GM18511 (cell line): ENCODE data around the gene SSR1.
"Not testable (repeated sequence)": the region's sequence is repeated elsewhere in the genome, so short reads cannot be mapped to it uniquely, and the experiment has no call there.

ENCODE experiments used
- ATAC-seq: cut with Tn5 transposase; IDR thresholded peaks from one replicate; pipeline ENCODE4 v1.9.1; 2021; ENCODE audit warnings: mild to moderate bottlenecking, moderate library complexity; ENCODE audit not compliant: unreplicated experiment

Gene SSR1

DNA sequence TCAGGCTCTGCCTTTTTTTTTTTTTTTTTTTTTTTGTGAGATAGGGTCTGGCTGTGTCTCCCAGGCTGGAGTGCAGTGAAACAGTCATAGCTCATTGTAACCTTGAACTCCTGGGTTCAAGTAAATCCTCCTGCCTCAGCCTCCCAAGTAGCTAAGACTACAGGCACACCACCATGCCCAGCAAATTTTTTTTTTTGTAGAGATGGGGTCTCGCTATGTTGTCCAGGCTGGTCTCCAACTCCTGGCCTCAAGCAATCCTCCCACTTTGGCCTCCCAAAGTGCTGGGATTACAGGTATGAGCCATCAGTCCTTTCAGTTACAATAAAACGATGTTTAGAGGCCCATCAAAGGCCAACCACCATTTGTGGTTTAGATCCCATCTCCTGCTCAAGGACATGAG is 6.4 kb upstream of the SSR1 start:
- ATAC-seq = not testable (repeated sequence)

DNA sequence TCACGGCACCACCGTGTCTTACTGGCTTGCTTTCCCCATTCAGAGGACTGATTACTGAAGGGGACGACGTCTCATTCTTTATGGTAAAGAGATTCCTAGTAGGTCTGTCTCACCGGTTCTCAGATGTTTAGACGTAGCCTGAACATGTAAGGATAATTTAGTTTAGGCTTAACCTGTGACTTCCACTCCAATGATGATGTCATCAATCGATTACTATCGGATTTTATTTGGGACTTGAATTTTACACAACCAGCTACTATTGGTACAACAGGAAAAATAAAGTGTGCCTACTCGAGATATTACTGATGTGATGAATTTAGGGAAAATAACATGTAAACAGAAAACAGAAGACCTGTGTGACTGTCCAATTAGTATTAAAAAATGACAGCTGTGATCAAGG is 4.5 kb upstream of the SSR1 start:
- no peak for ATAC-seq

- no peak for ATAC-seq
These were observed 3.9 kb upstream of the SSR1 start for GRCh38 chr6:7316658-7317533.

- no peak for ATAC-seq
These were observed 3.0 kb upstream of the SSR1 start for GRCh38 chr6:7315948-7316365.

- not testable (repeated sequence) for ATAC-seq
These were observed 2.3 kb upstream of the SSR1 start for GRCh38 chr6:7315087-7315947.

DNA sequence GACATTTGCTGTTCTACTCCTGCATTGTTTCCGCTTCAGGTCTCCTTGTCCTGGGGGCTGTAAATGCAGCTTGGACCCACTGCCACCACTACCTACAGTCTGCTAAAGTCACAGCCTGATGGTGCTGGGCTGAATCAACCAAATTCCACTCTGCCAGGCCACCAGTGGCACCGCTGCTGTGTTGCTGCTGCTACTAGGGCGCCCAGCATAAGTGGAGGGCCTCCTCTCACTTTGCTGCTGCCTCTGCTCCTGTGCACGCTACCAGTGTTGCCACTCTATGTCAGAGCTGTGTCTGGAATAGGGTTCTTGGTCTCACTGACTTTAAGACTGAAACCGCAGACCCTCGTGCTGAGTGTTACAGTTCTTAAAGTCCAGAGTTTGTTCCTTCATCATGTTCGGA is 1.4 kb upstream of the SSR1 start:
- no peak for ATAC-seq

- no peak for ATAC-seq
These were observed 636 bp upstream of the SSR1 start for GRCh38 chr6:7313505-7314165.

DNA sequence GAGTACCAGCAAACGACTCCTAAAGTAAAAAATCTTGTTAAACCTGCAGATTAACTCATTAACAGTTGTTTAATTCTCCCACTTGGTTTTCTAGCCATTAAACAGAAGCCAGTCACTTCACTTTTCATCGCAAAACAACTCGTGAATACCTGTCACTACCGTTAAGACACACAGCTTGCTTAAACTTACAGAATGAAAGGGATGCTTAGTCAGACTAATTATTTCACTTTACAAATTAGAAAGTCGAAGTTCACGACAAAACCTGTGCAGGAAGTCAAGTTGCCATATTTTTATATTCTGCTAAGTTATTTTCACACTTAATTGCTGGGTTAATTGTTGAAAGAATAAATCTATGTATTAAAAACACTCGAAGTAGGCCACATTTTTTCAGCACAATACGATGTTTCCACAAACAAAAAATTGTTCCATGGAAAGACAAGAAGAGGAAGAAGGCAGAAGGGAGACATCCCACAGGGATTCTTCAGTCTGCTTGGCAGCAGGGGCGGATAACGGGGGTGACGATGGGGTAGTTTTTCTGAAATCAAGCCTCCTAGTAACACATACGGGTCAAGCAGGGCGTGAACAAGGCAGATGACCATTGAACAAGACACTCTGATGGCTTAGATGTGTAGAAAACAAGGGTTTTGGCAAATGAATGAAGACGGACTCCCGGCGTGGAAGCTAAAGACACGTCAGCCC is 933 bp downstream of the SSR1 start:
- ATAC-seq = peak; percentile 4

DNA sequence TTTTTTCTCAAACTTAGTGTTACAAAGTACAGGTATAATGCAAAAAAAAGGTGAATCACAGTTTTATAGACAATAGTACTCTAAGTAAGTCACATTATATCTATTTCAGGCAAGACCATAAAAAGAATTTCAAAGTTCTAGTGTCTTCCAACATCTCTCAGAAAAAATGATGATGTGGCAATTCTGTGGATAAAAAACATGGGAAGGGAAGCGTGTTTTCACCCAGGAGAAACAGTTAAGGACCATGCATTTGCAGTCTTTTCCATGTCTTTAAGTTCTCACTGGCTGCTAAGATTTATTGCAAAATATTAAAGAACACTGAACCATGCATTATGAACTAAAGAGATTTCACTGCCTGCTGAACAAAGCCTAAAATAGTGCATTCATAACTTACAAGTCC is 1.8 kb downstream of the SSR1 start:
- ATAC-seq = no peak

GRCh38 chr6:7309050-7309449 is 3.9 kb downstream of the SSR1 start:
- ATAC-seq = no peak

DNA sequence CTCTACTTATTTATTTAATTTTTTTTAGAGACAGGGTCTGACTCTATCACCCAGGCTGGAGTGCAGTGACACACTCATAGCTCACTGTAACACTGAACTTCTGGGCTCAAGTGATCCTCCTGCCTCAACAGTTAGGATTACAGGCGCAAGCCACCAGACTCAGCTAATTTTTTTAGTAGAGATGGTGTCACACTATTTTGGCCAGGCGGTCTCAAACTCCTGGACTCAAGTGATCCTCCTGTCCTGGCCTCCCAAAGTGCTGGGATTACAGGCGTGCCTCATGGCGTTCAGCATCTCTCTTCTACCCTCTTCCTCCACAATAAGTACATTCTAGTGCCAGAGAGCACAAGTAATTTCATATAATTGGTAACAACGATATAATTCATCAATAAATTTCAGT is 5.5 kb downstream of the SSR1 start:
- ATAC-seq = no peak

DNA sequence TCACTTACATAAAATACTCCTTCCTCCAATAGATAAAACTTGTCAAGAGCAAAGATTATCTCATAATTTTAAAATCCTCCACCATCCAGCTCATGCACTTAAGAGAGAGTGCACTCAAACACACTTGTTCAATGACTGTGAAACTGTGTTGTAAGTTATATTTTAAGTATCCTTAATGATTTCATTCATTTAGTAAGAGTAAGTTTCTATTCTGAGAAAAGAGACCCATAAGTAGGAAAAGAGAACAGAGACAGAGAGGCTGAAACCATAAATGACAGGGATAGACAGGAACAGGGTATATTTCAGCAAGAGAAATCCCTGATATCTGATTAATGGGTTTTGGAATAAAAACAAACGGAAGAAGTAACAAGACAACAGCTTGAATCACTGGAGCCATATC is 8.2 kb downstream of the SSR1 start:
- no peak for ATAC-seq

- ATAC-seq = no peak
These were observed 11.3 kb downstream of the SSR1 start for GRCh38 chr6:7301702-7302101.

- ATAC-seq = no peak
These were observed 12.1 kb downstream of the SSR1 start for GRCh38 chr6:7300926-7301325.

DNA sequence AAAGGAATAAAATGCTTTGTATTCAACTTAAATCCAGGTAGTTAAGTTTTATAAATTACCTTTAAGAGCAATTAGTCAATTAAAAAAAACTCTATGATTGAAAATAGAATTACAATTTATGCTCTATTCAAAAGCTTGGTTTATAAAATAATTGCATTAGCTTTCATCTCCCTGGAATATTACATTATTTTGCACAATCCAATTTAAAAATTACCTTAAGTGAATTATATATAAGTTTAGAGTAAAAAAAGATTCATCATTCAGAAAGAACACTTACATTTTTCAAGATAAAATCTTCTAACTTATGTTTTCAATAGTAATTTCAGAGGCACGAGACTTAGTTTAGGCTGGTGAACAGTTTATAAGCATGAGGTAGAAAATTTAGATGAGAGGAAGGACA is 14.9 kb downstream of the SSR1 start:
- no peak for ATAC-seq

GRCh38 chr6:7296602-7297001 is 16.4 kb downstream of the SSR1 start:
- ATAC-seq = no peak

GRCh38 chr6:7295916-7296315 is 17.1 kb downstream of the SSR1 start:
- ATAC-seq = no peak

- no peak for ATAC-seq
These were observed 20.3 kb downstream of the SSR1 start for GRCh38 chr6:7292596-7293255.

- no peak for ATAC-seq
These were observed 22.9 kb downstream of the SSR1 start for GRCh38 chr6:7290079-7290478.

DNA sequence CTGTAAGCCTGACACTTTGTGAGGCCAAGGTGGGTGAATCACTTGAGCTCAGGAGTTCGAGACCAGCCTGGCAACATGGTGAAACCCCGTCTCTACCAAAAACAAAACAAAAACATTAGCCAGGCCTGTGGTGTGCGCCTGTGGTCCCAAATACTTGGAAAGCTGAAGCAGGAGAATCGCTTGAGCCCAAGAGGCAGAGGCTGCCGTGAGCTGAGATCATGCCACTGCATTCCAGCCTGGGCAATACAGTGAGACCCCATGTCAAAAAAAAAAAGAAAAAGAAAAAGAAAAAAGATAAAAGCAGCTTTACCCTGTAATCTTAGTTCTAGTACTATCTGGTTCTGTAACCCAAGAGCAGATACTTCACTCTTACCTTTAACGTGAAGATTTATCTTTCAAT is 27.6 kb downstream of the SSR1 start:
- ATAC-seq = no peak
